Kidney tubule cell (primary cell): ENCODE results near the gene ZG16.
"Not testable (repeated sequence)": the region's sequence is repeated elsewhere in the genome, so short reads cannot be mapped to it uniquely, and the experiment has no call there.

Source experiments
- DNase-seq: peaks from one replicate; pipeline ENCODE4 v3.0.0-alpha.2; 2018; ENCODE audit warnings: low spot score

Gene ZG16

DNA sequence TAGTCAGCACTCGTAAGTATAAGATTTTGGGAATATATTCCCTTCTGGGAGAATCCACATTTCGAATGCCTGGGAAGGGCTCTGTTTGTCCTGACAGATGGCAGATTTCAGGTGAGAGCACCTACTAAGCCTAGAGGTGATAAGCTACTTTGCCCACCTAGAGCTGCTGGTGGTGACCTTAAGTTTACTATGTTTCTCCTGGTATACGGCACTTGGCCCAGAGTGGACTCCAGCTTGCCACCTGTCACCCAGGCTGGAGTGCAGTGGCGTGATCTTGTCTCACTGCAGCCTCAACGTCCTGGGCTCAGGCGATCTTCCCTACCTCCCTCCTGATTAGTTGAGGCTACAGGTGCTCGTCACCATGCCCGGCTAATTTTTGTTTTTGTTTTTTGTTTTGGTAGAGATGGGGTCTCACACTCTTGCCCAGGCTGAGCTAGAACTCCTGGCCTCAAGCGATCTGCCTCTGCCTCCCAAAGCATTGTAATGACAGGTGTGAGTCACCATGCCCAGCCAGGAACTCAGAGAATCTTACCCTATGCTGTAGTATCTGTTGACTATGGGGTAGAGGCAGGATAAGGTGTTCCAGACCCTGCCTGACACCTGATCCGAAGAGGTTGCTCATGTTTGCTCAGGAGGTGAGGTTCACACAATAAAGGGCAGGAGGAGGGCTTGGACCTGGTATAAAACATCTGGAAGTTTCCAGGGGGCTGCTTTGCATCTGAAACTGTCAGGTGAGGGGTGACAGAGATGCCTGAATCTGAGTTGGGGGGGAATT lies at the start of gene ZG16:
ZG16 (plus strand) TSS at position 681 of the 775 bp plus-strand sequence. CDS start 1,011 bp downstream, outside the sequence.
- DNase-seq = no peak

DNA sequence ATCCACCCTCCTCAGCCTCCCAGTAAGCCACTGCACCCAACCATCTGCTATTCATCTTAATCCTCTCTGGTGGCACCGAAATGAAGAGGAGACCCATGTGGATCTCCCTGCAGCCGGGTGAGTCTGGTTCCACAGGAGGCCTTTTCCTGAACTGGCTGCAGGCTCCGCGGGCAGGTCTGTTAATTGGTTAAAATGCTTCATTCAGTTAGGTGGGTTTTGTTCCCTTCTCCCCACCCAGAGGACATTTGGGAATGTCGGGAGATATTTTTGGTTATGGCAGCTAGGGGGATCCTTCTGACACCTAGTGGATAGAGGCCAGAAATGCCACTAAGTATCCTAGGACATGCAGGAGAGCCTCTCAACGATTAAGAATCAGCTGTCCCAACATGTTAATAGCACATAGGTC lies 48.9 kb upstream of the ZG16 start:
- peak; percentile 59 for DNase-seq

DNA sequence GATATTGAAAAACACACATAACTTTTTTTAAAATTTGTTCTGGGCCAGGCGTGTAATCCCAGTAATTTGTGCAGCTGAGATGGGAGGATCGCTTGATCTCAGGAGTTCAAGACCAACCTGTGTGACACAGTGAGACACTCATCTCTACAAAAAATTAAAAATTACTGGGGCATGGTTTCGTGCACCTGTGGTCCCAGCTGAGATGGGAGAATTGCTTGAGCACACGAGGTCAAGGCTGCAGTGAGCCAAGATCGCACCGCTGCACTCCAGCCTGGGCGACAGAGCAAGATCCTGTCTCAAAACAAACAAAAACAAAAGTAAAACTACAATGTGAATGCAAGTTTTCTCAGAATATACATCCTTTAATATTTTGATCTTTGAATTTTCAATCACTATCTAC lies 47.4 kb upstream of the ZG16 start:
- DNase-seq = no peak

DNA sequence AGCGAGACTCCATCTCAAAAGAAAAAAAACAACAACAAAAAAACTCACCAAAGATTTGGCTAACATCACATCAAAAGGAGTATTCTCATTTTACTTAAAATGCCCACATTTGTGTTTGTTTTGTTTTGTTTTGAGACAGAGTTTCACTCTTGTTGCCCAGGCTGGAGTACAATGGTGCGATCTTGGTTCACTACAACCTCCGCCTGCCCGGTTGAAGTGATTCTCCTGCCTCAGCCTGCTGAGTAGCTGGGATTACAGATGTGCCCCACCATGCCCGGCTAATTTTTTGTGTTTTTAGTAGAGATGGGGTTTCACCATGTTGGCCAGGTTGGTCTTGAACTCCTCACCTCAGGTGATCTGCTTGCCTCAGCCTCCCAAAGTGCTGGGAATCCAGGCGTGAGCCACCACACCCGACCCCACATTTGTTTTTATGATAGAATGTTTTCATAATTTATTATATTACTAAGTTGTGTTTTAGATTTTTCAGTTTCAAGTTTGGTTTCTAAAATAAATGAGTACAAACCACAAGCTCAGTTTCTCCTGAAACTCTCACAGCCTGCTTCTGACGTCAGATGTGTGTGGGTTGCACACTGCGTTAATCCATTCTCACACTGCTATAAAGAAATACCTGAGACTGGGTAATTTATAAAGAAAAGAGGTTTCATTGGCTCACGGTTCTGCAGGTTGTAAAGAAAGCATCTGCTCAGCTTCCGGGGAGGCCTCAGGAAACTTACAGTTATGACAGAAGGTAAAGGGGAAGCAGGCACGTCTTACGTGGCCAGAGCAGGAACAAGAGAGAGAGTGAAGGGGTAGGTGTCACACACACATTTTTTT lies 46.1 kb upstream of the ZG16 start:
- not testable (repeated sequence) for DNase-seq

DNA sequence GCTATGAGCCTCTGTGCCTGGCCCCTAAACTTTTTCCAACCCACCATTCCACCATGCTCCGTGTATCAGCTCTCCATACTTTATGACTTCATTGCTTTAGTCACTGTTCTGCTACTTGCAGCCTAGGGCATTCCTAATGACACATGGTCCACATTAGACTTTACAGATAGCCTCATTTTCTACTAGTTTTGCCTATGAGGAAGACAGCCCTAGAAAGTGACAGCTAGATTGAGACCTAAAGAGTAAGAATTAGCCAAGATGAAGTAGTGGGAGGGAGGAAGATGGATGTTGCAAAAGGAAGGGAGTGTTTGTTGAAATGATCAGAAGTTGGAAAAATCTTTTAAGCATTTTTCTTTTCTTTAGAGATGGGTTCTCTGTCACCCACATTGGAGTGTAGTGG lies 43.3 kb upstream of the ZG16 start:
- peak; percentile 4 for DNase-seq

DNA sequence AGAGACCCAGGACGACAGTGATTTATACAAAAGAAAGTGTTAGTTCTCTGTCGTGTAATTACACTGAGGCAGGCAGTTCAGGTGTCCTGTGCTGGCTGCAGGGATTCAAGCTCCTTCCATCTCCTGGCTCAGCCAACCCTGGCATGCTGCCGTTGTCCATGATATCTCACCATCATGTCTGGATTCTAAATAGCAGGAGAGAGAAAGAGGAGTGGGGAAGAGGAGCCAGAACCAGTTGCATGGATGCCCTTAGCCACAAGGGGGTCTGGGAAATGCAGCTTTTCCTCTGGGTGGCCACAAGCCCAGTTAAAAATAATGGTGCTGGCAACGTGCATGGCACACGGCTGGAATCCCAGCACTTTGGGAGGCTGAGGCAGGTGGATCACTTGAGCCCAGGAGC lies 41.9 kb upstream of the ZG16 start:
- DNase-seq = no peak

DNA sequence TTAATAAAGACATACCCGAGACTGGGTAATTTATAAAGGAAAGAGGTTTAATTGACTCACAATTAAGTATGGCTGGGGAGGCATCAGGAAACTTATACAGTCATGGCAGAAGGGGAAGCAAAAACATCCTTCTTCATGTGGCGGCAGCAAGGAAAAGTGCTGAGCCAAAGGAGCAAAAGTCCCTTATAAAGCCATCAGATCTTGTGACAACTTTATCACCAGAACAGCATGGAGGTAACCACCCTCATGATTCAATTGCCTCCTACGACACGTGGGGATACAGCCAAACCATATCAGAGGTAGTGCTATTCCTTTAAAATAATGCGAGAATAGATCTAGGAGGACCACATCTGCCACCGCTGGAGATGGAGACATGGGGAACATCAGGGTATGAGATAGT lies 41.3 kb upstream of the ZG16 start:
- no peak for DNase-seq

- no peak for DNase-seq
Measured at GRCh38 chr16:29737713-29738112, 40.3 kb upstream of the ZG16 start.

DNA sequence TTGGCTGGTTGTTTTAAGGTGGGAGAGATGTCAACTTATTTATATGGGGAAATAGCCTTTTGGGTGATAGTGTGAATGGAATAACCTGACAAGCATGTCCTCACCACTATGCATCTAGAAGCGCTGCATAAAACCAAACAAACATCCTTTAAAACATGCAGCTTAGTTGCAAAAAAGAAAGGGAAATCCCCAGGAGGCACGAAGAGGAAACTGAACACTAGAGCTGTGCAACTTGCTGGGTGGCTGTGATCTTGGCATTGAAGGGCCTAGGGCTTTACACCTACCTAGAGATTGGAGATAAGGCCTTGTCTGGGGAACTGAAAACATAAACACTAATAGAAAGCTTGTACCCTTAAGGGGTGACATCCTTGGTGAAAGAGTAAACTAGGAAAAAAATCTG lies 39.5 kb upstream of the ZG16 start:
- DNase-seq = no peak

- DNase-seq = not testable (repeated sequence)
Measured at GRCh38 chr16:29739927-29740629, 38.0 kb upstream of the ZG16 start.

- not testable (repeated sequence) for DNase-seq
Measured at GRCh38 chr16:29740630-29741015, 37.4 kb upstream of the ZG16 start.

DNA sequence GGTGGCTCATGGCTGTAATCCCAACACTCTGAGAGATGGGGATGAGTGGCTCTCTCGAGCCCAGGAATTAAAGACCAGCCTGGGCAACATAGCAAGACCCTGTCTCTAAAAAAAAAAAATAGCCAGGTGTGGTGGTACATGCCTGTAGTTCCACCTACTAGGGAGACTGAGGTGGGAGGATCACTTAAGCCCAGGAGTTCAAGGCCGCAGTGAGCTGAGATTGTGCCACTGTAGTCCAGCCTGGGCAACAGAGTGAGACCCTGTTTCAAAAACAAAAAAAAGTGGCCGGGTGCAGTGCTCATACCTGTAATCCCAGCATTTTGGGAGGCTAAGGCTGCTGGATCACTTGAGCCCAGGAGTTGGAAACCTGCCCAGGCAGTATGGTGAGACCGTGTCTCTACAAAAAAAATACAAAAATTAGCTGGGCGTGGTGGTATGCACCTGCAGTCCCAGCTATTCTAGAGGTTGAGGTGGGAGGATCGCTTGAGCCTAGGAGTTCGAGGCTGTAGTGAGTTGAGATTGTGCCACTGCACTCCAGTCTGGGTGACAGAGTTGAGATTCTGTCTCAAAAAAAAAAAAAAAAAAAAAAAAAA lies 35.3 kb upstream of the ZG16 start:
- DNase-seq = no peak

DNA sequence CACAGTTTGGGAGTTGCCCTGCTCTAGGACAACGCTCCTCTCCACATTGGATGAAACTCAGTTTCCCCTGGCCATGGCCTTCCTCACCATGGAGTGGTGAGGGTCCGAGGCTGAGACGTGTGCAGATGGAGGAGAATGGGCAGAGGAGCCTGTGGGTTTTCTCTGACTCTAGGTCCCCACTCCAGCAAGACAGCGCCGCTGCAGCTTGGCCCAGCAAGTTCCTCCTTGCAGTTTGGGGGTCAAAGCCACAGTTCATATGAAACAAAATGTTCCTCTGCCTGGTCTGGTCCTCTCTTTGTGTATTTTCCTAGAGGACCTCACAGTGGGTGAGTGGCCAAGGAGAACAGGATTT lies 34.6 kb upstream of the ZG16 start:
- no peak for DNase-seq

- no peak for DNase-seq
Measured at GRCh38 chr16:29743827-29744531, 34.1 kb upstream of the ZG16 start.

- DNase-seq = no peak
Measured at GRCh38 chr16:29744541-29745101, 33.4 kb upstream of the ZG16 start.

DNA sequence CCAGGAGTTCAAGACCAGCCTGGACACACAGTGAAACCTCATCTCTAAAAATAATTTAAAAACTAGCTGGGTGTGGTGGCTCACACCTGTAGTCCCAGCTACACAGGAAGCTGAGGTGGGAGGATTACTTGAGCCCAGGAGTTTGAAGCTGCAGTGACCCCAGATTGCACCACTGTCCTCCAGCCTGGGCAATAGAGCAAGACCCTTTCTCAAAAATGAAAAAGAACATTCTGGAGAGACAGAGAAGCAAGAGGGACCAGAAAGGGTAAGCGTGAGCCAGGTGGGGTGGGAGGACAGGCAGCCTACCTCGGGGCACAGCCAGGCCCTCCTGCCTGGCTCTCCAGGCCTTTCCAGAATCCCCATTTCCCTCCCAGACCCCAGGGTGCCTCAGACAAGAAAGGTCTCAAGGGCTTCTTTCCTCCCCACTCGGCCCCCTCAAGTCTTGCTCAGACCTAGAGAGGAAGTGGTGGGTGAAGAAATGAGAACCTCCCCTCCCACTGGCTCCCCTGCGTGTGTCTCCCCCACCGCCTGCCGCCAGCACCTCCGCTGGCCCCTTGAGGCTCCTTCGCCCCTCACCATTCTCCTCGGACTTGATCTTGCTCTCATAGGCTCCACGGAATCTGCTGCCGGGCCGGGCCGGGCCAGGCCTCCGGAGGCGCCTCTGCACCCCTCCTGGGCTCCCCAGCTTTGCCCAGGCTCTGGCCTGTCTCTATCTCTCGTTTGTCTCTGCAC lies 32.8 kb upstream of the ZG16 start:
- no peak for DNase-seq

DNA sequence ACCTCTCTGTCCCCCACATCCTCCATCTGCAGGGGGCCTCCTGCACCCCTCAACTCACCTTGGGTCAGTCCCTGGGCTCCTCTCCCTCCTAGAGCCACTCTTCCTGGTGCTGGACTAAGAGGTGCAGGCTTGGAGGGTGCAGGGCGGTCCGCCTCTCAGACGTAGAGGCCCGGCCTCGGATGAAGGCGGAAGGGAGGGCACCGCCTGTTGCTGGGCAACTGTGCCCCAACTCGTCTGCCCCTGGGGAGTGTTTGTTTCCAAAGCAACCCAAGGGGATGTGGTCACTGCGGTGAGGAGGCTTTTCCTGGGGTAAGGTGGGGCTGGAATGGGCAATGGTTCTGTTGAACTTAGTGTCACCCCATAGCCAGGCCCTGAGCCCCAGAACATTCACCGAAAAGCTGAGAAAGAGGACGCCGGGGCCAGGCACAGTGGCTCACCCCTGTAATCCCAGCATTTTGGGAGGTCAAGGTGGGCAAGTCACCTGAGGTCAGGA lies 32.2 kb upstream of the ZG16 start, which contains the start of gene C16orf54:
C16orf54 (minus strand) TSS at position 138 of the 493 bp plus-strand sequence. CDS start 1,039 bp downstream, outside the sequence.
- DNase-seq = no peak

DNA sequence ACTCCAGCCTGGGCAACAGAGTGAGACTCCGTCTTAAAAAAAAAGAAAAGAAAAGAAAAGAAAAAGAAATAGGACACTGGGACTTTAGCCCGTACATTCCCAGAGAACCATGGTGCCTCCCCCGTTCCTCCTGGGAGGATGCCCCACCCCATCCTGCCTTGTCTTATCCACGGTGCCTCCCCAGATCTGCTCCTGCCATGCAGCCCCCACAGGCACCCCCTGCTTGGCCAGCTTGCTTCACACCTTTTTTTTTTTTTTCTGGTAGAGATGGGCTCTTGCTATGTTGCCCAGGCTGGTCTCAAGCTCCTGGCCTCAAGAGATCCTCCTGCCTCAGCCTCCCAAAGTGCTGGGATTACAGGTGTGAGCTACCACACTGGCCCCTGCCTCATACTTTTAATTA lies 31.5 kb upstream of the ZG16 start:
- not testable (repeated sequence) for DNase-seq

- no peak for DNase-seq
Measured at GRCh38 chr16:29747947-29748759, 29.9 kb upstream of the ZG16 start.
